ENCODE data around the gene RPGR.

- peak; percentile 66 for TF ChIP-seq CTCF (conservative IDR thresholded peaks at IDR 0.05; ENCODE audit: low read length)
- no peak for TF ChIP-seq EZH2phosphoT487 (IDR thresholded peaks at IDR 0.05; ENCODE audit: borderline replicate concordance)
Measured at GRCh38 chrX:38260231-38260630, 67.1 kb downstream of the RPGR start.
